Mucosa of rectum (tissue), 2 donors: ENCODE results near the gene C18orf32.

Source experiments
- H3K27ac ChIP-seq, 2 donors: one replicate each; pipeline ENCODE4 v1.7.0; 2013; ENCODE audit warnings: inconsistent platforms in 2 of 2, low read depth in 2 of 2, low read length in 2 of 2
- H3K27me3 ChIP-seq, 2 donors: one replicate each; pipeline ENCODE4 v1.7.0; 2013; ENCODE audit warnings: low read length in 2 of 2; ENCODE audit not compliant: control insufficient read depth in 2 of 2, insufficient read depth in 2 of 2
- H3K36me3 ChIP-seq, 2 donors: one replicate each; pipeline ENCODE4 v1.7.0; 2013; ENCODE audit warnings: low read length in 2 of 2; ENCODE audit not compliant: control insufficient read depth in 2 of 2, insufficient read depth in 2 of 2
- H3K4me1 ChIP-seq, 2 donors: one replicate each; pipeline ENCODE4 v1.7.0; 2013; ENCODE audit warnings: low read length in 2 of 2, mild to moderate bottlenecking in 1 of 2; ENCODE audit not compliant: control insufficient read depth in 2 of 2, insufficient read depth in 2 of 2
- H3K4me3 ChIP-seq, 2 donors: one replicate each; pipeline ENCODE4 v1.7.0; 2013; ENCODE audit warnings: low read length in 2 of 2
- H3K9ac ChIP-seq, 2 donors: one replicate each; pipeline ENCODE4 v1.7.0; 2013; ENCODE audit warnings: low read length in 2 of 2, low read depth in 1 of 2, mild to moderate bottlenecking in 1 of 2
- H3K9me3 ChIP-seq, 2 donors: one replicate each; pipeline ENCODE4 v1.7.0; 2013; ENCODE audit warnings: low read length in 2 of 2; ENCODE audit not compliant: control insufficient read depth in 2 of 2
- donor health status: healthy.
- donor health status: Normal muscosa, but diverticular disease.

Gene C18orf32

GRCh38 chr18:49503931-49504330 lies 16.9 kb upstream of the C18orf32 start:
- Histone ChIP-seq H3K4me1 (no peaks in the 10 kb centered on the region), H3K27me3 (peaks cover 0 to 5% of the 10 kb centered on the region in 2 donors), H3K27ac (no peak overlapping the region), H3K4me3 (no peak overlapping the region), H3K9me3 (no peaks in the 10 kb centered on the region), H3K9ac (no peak overlapping the region), H3K36me3 (no peaks in the 10 kb centered on the region)

GRCh38 chr18:49500201-49500921 lies 13.3 kb upstream of the C18orf32 start:
- no peak overlapping the region for H3K27ac ChIP-seq
- H3K27me3 ChIP-seq = peaks cover 0 to 5% of the 10 kb centered on the region in 2 donors
- H3K9ac ChIP-seq = no peak overlapping the region
- no peaks in the 10 kb centered on the region for H3K36me3 ChIP-seq
- H3K4me1 ChIP-seq = no peaks in the 10 kb centered on the region
- no peak overlapping the region for H3K4me3 ChIP-seq
- no peaks in the 10 kb centered on the region for H3K9me3 ChIP-seq

- no peaks in the 10 kb centered on the region for H3K4me1 ChIP-seq
- H3K36me3 ChIP-seq = no peaks in the 10 kb centered on the region
- H3K4me3 ChIP-seq = no peak overlapping the region
- peaks cover 0 to 5% of the 10 kb centered on the region in 2 donors for H3K27me3 ChIP-seq
- H3K27ac ChIP-seq = no peak overlapping the region
- no peaks in the 10 kb centered on the region for H3K9me3 ChIP-seq
- no peak overlapping the region for H3K9ac ChIP-seq
Observed at GRCh38 chr18:49499046-49499637, 12.1 kb upstream of the C18orf32 start.

- peaks cover 0 to 4% of the 10 kb centered on the region in 2 donors for H3K27me3 ChIP-seq
- no peak overlapping the region for H3K27ac ChIP-seq
- H3K9ac ChIP-seq = no peak overlapping the region
Observed at GRCh38 chr18:49495480-49495879, 8.4 kb upstream of the C18orf32 start.

GRCh38 chr18:49495076-49495475 lies 8.0 kb upstream of the C18orf32 start:
- H3K9me3 ChIP-seq = no peaks in the 10 kb centered on the region
- no peak overlapping the region for H3K27ac ChIP-seq

More at GRCh38 chr18:49495480-49495879, 8.4 kb upstream of the C18orf32 start:
- H3K4me1 ChIP-seq = peaks cover 8 to 12% of the 10 kb centered on the region in 2 donors
- H3K9me3 ChIP-seq = no peaks in the 10 kb centered on the region
- no peak overlapping the region for H3K4me3 ChIP-seq
- peaks cover 7 to 9% of the 10 kb centered on the region in 2 donors for H3K36me3 ChIP-seq

GRCh38 chr18:49494660-49495059 lies 7.6 kb upstream of the C18orf32 start:
- Histone ChIP-seq H3K9me3 (no peaks in the 10 kb centered on the region), H3K36me3 (peaks cover 15 to 17% of the 10 kb centered on the region in 2 donors), H3K27me3 (no peaks in the 10 kb centered on the region), H3K27ac (no peak overlapping the region), H3K4me3 (no peak overlapping the region), H3K9ac (no peak overlapping the region), H3K4me1 (peaks cover 10 to 18% of the 10 kb centered on the region in 2 donors)

More at GRCh38 chr18:49495076-49495475, 8.0 kb upstream of the C18orf32 start:
- H3K9ac ChIP-seq = no peak overlapping the region
- no peak overlapping the region for H3K4me3 ChIP-seq
- H3K27me3 ChIP-seq = no peaks in the 10 kb centered on the region
- H3K4me1 ChIP-seq = peaks cover 10 to 14% of the 10 kb centered on the region in 2 donors
- H3K36me3 ChIP-seq = peaks cover 11 to 13% of the 10 kb centered on the region in 2 donors

- H3K36me3 ChIP-seq = peaks cover 28 to 32% of the 10 kb centered on the region in 2 donors
- H3K4me1 ChIP-seq = peaks cover 12 to 24% of the 10 kb centered on the region in 2 donors
- H3K9ac ChIP-seq = no peak overlapping the region
- H3K27ac ChIP-seq = no peak overlapping the region
- no peaks in the 10 kb centered on the region for H3K27me3 ChIP-seq
- H3K9me3 ChIP-seq = no peaks in the 10 kb centered on the region
- no peak overlapping the region for H3K4me3 ChIP-seq
Observed at GRCh38 chr18:49492694-49493033, 5.6 kb upstream of the C18orf32 start.

- Histone ChIP-seq H3K27me3 (no peaks in the 10 kb centered on the region), H3K27ac (peak within 1 kb of the TSS; percentile 83 to 89), H3K9me3 (no peaks in the 10 kb centered on the region), H3K36me3 (peaks cover 28 to 32% of the 10 kb centered on the region in 2 donors), H3K4me1 (peaks cover 18 to 27% of the 10 kb centered on the region in 2 donors), H3K4me3 (peak within 1 kb of the TSS; percentile 70 to 97), H3K9ac (peak within 1 kb of the TSS; percentile 75 to 95)
Observed at GRCh38 chr18:49491857-49492693, 5.0 kb upstream of the C18orf32 start, which contains the start of gene RPL17. TSS of gene RPL17 (minus strand) at chr18:49492465.

- Histone ChIP-seq H3K27me3 (no peaks in the 10 kb centered on the region), H3K4me1 (peaks cover 18 to 27% of the 10 kb centered on the region in 2 donors), H3K36me3 (peaks cover 28 to 32% of the 10 kb centered on the region in 2 donors), H3K9me3 (no peaks in the 10 kb centered on the region), H3K4me3 (peak overlapping the region; percentile 70 to 97), H3K9ac (peak overlapping the region; percentile 75 to 95), H3K27ac (peak overlapping the region; percentile 83 to 89)
Observed at GRCh38 chr18:49491534-49491856, 4.5 kb upstream of the C18orf32 start.
